OCI-LY1 (cell line): ENCODE results near the gene TSPAN4.

Source experiments
- H2AFZ ChIP-seq: fragments of 200-600 bp; sonication (generic), shearing (Covaris generic); 2 replicates; pipeline ENCODE4 v1.6.0; 2014; ENCODE audit warnings: antibody characterized with exemption, mild to moderate bottlenecking, low read length
- H3F3A ChIP-seq: fragments of 200-600 bp; sonication (generic), shearing (Covaris generic); 2 replicates; pipeline ENCODE4 v1.6.0; 2014; ENCODE audit warnings: mild to moderate bottlenecking, antibody characterized with exemption, low read length, moderate library complexity; ENCODE audit not compliant: insufficient read depth
- H3K27ac ChIP-seq: fragments of 200-600 bp; sonication (generic); 2 replicates; pipeline ENCODE4 v1.5.1; 2014; ENCODE audit warnings: low read length, mixed run types, mild to moderate bottlenecking, low read depth; ENCODE audit not compliant: poor library complexity, severe bottlenecking
- H3K27me3 ChIP-seq: fragments of 200-600 bp; sonication (generic); 2 replicates; pipeline ENCODE4 v1.6.0; 2014; ENCODE audit warnings: antibody characterized with exemption, mild to moderate bottlenecking, low read length, moderate library complexity; ENCODE audit not compliant: insufficient read depth
- H3K36me3 ChIP-seq: fragments of 200-600 bp; sonication (generic); 2 replicates; pipeline ENCODE4 v1.6.1; 2014; ENCODE audit warnings: mild to moderate bottlenecking, antibody characterized with exemption, low read length, moderate library complexity, mixed read lengths; ENCODE audit not compliant: insufficient read depth
- H3K4me1 ChIP-seq: fragments of 200-600 bp; sonication (generic); 2 replicates; pipeline ENCODE4 v1.5.1; 2014; ENCODE audit warnings: mild to moderate bottlenecking, low read length, moderate library complexity; ENCODE audit not compliant: insufficient read depth, severe bottlenecking
- H3K4me2 ChIP-seq: fragments of 200-600 bp; sonication (generic), shearing (Covaris generic); 2 replicates; pipeline ENCODE4 v1.6.1; 2014; ENCODE audit warnings: low read length
- H3K4me3 ChIP-seq: fragments of 200-600 bp; sonication (generic); 2 replicates; pipeline ENCODE4 v1.5.1; 2014; ENCODE audit warnings: low read length, low read depth, mild to moderate bottlenecking, mixed read lengths; ENCODE audit not compliant: poor library complexity, severe bottlenecking
- H3K79me2 ChIP-seq: fragments of 200-600 bp; shearing (Covaris generic); 2 replicates; pipeline ENCODE4 v1.6.1; 2016; ENCODE audit warnings: mixed run types, low read length, mixed read lengths; ENCODE audit not compliant: insufficient read depth
- H3K9ac ChIP-seq: fragments of 200-600 bp; sonication (generic), shearing (Covaris generic); 2 replicates; pipeline ENCODE4 v1.6.1; 2014; ENCODE audit warnings: mild to moderate bottlenecking, low read length, mixed read lengths
- H3K9me2 ChIP-seq: fragments of 200-600 bp; sonication (generic), shearing (Covaris generic); 2 replicates; pipeline ENCODE4 v1.6.1; 2014; ENCODE audit warnings: low read depth, mild to moderate bottlenecking, low read length, mixed read lengths
- H3K9me3 ChIP-seq: fragments of 200-600 bp; shearing (Covaris generic); 2 replicates; pipeline ENCODE4 v1.6.1; 2014; ENCODE audit warnings: low read length, mixed read lengths
- H4K20me1 ChIP-seq: fragments of 200-600 bp; sonication (generic), shearing (Covaris generic); 2 replicates; pipeline ENCODE4 v1.6.0; 2016; ENCODE audit warnings: mild to moderate bottlenecking, low read length; ENCODE audit not compliant: insufficient read depth
- CTCF ChIP-seq: fragments of 200-600 bp; sonication (generic), shearing (Covaris generic); IDR thresholded peaks from 2 replicates; pipeline ENCODE4 v1.5.1; 2017; ENCODE audit warnings: mild to moderate bottlenecking, antibody characterized with exemption, low read length, moderate library complexity, mixed read lengths
- EZH2 ChIP-seq: fragments of 200-600 bp; sonication (generic), shearing (Covaris generic); IDR thresholded peaks from 2 replicates; pipeline ENCODE4 v1.8.0; 2017; ENCODE audit warnings: borderline replicate concordance, mixed run types, mild to moderate bottlenecking, antibody characterized with exemption, low read length, moderate library complexity, mixed read lengths

The TSPAN4 gene

DNA sequence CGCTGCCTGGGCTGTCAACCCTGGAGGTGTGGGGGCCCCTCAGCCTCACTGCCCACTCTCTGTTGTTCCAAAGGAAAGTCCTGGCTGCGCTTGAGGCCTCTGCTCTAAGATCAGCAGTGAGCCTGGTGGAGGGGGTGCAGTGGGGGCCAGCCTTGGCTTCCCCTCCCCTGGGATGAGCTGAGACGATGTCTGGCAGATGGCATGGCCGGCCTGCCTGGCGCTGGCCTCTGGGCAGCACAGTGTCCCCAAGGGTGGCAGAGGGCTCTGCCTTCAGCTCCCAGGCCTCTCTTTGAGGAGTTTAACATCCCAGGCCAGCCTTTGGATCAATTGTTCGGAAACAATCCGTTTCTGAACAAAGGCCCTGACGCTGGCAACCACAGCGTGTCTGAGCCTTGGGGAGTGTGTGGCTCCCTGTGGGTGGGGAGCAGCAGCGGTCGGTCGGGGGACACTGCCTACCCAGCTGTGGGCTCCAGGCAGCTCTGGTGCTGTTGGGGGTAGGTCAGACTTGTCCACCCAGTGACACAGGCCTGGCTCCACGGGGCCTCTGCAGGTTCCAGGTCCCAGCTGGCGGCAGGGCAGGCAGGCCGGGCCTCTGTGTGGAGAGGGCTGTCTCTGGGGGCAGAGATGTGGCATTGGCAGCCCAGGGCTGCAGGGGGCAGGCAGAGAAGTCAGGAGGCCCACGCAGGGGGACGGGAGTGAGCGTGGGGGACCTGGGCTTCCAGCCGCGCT, 12.1 kb downstream of the TSPAN4 start:
- Histone ChIP-seq H2AFZ (no peak overlapping the region), H3K4me3 (no peak overlapping the region), H3F3A (no peaks in the 10 kb centered on the region), H4K20me1 (no peaks in the 10 kb centered on the region), H3K36me3 (no peaks in the 10 kb centered on the region), H3K27me3 (no peaks in the 10 kb centered on the region; the same call in 1 of the 2 replicates), H3K9me3 (no peaks in the 10 kb centered on the region), H3K9ac (no peak overlapping the region), H3K27ac (no peak overlapping the region), H3K79me2 (no peaks in the 10 kb centered on the region), H3K4me1 (peaks cover 16% of the 10 kb centered on the region), H3K4me2 (no peak overlapping the region), H3K9me2 (no peaks in the 10 kb centered on the region)
- TF ChIP-seq EZH2 (no peak), CTCF (no peak)

GRCh38 chr11:855330-855674, 12.7 kb downstream of the TSPAN4 start:
- no peaks in the 10 kb centered on the region for H4K20me1 ChIP-seq
- no peak for TF ChIP-seq CTCF
- no peak for TF ChIP-seq EZH2
- H3K27ac ChIP-seq: no peak overlapping the region
- no peaks in the 10 kb centered on the region for H3K36me3 ChIP-seq
- no peaks in the 10 kb centered on the region for H3K79me2 ChIP-seq
- H2AFZ ChIP-seq: no peak overlapping the region
- H3K9me3 ChIP-seq: no peaks in the 10 kb centered on the region
- H3K4me1 ChIP-seq: peaks cover 11% of the 10 kb centered on the region
- no peak overlapping the region for H3K9ac ChIP-seq
- no peaks in the 10 kb centered on the region; the same call in 1 of the 2 replicates for H3K27me3 ChIP-seq
- no peak overlapping the region for H3K4me3 ChIP-seq
- no peaks in the 10 kb centered on the region for H3K9me2 ChIP-seq
- no peaks in the 10 kb centered on the region for H3F3A ChIP-seq
- H3K4me2 ChIP-seq: no peak overlapping the region

DNA sequence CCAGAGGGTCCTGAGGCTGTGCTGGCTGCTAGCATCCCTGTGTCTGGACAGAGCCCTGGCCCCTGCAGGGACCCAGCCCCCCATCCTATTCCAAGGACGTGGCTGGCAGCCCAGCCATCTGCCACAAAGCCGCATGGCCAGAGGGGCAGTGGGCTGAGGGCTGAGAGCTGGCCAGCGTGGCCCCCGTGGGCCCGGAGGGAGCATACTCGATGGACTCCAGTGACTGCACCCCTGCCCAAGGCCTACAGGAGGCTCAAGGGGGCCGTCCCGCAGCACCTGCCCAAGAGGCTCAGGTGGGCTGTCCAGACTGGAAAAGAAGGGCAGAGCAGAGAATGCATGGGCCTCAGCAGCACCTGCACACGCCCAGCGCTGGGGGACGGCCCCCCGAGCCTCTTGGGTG, 13.1 kb downstream of the TSPAN4 start:
- H2AFZ ChIP-seq: no peak overlapping the region
- H3F3A ChIP-seq: no peaks in the 10 kb centered on the region
- H3K27ac ChIP-seq: no peak overlapping the region
- H4K20me1 ChIP-seq: no peaks in the 10 kb centered on the region
- TF ChIP-seq EZH2 (no peak), CTCF (no peak)
- H3K79me2 ChIP-seq: no peaks in the 10 kb centered on the region
- H3K9ac ChIP-seq: no peak overlapping the region
- no peak overlapping the region for H3K4me3 ChIP-seq
- no peaks in the 10 kb centered on the region; the same call in 1 of the 2 replicates for H3K27me3 ChIP-seq
- no peaks in the 10 kb centered on the region for H3K9me3 ChIP-seq
- no peaks in the 10 kb centered on the region for H3K36me3 ChIP-seq
- H3K4me2 ChIP-seq: no peak overlapping the region
- no peaks in the 10 kb centered on the region for H3K9me2 ChIP-seq
- peaks cover 7% of the 10 kb centered on the region for H3K4me1 ChIP-seq
